Fibroblast of skin of right biceps (primary cell): ENCODE measurements around the gene REM2.

Experiments used
- DNase-seq: peaks from one replicate; pipeline ENCODE4 v3.0.0-alpha.2; 2013

The REM2 gene, protein sequence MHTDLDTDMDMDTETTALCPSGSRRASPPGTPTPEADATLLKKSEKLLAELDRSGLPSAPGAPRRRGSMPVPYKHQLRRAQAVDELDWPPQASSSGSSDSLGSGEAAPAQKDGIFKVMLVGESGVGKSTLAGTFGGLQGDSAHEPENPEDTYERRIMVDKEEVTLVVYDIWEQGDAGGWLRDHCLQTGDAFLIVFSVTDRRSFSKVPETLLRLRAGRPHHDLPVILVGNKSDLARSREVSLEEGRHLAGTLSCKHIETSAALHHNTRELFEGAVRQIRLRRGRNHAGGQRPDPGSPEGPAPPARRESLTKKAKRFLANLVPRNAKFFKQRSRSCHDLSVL

DNA sequence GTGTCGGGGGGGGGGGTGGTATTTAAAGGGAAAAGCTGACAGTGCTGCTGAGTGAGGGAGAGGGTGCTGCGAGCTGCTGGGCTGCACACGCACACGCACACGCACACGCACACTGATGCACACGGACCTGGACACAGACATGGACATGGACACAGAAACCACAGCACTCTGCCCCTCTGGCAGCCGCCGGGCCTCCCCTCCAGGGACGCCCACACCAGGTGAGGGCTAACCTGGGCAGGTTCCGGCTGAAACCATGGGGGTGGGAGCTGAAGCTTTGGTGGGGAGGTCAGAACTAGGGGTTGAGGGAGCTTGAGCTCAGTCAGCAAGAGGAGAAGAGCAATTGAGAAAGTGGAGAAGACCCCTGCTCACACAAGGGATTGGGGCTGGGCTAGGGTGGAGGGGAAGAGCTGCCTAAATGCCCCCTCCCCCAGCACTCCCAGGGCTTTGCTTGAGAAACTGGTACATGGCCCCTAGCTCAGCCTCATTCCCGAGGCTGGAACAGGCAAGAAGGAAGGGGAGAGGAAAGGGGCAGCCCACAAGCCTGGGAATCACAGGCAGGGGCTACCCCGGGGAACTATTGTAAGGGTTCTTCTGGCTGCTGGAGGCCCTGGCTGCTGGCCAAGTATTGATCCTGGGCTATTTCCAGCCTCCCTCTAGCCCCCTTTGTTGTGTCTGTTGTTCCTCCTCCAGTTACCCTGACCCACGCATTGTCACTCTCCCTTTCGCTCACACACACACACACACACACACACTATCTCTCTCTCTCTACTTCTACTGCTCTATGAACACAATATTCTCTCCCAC lies at the start of gene REM2:
Gene REM2, plus strand, starts transcription at position 50 of the 804 bp plus-strand sequence. Its CDS starts 66 bp downstream, at position 116.
- DNase-seq: no peak

DNA sequence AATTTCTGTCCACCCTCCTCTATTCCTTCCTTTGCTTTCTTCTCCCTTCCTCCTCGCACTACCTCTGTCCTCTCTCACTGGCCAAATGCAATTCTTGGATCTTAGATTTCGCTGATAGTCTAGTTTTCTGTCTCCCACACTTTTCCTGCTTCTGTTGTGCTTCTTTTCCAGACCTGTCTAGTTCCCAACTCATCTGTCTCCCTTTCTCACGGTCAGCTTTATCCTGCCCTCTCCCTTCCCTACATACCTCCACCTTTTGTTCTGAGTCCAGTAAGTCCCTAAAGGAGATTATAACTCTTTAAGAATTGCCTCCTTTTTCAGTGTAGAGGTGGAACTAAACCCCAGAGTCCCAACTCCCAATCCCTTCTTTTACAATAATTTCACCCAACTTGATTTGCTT lies 47.5 kb upstream of the REM2 start:
- DNase-seq: no peak

DNA sequence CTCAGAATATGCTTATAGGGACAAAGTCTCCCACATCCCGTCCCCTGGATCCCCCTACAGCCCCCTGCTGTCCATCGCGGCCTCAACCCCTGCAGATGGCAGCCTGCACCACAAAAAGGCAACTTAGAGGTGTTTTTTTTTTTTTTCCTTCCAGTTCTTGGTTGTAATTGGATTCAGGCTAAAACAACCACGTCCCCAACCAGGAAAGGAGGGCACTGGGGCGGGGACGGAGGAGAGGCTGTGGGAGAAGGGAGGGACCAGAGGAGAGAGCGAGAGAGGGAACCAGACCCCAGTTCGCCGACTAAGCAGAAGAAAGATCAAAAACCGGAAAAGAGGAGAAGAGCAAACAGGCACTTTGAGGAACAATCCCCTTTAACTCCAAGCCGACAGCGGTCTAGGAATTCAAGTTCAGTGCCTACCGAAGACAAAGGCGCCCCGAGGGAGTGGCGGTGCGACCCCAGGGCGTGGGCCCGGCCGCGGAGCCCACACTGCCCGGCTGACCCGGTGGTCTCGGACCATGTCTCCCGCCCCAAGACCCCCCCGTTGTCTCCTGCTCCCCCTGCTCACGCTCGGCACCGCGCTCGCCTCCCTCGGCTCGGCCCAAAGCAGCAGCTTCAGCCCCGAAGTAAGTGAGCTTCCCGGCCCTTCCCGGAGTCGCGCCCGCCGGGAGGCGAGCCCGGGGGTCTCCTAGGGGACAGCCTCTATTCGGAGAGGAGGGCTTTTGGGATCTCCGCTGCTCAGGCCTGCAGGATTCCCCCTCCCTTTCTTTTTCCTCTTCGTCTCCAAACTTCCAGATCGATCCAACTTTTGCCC lies 46.5 kb upstream of the REM2 start, which contains the start of gene MMP14:
Gene MMP14, plus strand, starts transcription at position 285 of the 813 bp plus-strand sequence. Its CDS starts 233 bp downstream, at position 518.
- peak; percentile 93 for DNase-seq

DNA sequence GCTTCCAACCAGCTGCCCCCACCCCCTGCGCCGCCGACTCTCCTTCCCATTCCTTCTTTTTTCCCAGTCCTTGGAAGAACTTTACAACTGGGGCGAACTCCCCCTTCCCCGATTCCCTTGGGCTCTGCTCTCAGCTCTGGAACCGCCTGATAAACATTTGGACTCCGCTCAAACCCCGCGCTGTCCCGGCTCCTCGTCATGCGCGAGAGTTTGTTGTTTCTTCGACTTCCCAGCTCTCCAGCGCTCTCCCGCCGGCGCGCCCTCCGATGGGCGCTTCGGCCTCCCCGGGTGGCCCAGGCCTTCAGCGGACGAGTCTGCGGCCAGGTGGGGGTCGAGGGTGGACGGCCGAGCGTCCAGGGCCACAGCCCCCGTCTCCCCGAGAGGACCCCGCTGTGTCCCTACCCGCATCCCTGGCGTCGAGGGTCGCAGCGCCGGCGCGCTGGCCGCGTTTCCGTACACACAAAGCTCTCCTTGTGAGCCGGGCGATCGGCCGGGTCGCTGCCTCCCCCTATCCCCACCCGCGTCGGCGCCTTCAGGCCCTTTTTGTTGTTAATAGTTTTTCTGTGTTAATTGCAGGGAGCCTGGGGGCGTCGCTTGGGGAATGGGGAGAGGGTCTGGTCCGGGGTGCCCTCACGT lies 45.8 kb upstream of the REM2 start:
- DNase-seq: peak; percentile 70

DNA sequence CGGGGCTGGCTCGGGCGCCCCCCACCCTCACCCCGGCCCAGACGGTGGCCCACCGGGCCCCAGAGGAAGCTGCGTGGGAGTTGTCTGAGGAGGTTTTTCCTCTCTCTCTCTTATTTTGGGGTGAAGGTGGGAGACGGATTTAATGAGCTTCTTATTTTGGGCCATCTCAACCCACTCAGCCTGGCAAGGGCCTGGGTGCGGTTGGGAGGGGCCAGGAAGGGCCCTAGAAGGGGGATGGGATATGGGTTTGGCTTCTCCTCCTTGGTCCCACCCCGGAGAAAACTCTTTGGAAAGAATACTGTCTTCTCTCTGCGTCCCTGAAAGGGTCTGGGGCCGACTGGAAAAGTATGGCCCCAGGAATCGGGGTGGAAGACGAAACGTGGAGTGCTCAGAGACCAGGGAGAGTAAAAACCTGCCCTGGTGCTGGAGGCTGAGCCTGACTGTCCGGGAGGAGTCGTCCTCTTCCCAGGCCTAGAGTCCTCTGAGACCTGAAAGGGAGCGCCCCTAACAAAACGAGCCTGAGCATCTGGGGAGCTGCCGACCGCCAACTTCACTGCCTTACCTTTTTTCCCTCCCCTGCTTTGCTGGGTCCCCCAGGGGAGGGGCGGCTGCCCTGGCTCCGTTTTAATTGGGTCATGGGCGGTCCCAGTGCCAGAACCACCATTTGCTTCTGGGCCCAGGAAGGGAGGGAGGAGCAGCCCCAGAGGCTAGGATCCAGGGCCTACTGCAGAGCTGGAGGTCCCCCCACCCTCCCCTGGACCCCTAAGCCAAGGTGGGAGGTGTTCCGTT lies 45.1 kb upstream of the REM2 start:
- peak; percentile 73 for DNase-seq

DNA sequence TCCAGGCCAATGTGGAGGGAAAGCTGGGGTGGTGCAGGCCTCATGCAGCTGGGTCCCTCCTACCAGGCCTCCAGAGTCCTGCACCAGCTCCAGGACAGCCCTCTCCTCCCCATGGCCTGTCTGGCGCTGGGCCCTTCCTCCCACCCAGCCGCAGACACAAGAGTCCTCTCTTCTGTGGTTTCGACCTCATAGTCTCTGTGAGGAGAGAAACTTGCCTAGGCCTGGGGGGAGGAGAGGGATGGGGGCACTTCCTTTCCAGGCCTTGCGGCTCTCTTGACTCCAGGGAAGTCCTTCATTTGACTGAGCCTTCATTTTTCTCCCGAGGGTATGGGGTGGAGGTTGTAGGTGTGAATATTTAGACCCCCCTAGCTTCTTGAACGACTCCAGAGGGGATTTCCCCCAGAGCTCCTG lies 44.4 kb upstream of the REM2 start:
- peak; percentile 89 for DNase-seq

DNA sequence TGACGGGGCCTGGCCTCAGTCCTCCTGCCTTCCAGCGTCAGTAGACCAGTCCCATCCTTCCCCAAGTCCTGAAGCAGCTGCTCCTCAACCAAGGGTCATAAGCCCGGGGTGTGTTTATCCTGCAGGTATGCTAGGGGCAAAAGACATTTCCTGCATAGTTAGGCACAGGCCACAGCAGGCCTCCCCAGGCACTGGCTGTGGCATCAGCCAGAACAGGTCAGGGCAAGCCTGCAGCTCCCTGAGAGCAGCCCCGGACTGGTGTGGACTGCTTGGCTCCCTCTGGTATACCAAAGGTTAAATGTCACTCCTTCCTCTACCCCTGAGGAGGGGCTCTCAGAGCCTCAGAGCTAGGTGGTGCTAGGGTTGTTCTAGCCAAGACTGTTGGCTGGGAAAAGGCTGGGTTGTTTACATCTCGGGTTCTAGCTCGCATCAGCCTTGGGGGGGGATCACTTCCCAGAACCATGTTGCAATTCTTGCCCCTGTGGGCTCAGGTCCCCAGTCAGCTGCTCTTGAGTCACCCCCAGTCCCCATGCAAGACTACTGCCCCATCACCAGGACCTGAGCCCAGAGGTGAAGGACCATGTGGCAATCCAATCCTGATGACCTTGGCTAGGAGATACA lies 43.8 kb upstream of the REM2 start:
- no peak for DNase-seq

DNA sequence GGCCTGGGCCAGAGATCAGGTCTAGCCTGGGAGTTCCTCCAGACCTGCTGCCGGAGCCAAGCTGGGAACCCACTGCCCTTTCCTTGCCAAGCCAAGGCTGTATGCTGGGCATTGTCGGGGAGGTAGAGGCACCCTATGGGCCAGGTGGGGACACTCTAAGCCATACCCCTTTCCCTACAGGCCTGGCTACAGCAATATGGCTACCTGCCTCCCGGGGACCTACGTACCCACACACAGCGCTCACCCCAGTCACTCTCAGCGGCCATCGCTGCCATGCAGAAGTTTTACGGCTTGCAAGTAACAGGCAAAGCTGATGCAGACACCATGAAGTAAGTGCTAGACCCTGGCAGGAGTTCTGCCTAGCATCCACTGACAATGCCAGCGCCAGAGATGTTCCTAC lies 41.7 kb upstream of the REM2 start:
- DNase-seq: no peak

DNA sequence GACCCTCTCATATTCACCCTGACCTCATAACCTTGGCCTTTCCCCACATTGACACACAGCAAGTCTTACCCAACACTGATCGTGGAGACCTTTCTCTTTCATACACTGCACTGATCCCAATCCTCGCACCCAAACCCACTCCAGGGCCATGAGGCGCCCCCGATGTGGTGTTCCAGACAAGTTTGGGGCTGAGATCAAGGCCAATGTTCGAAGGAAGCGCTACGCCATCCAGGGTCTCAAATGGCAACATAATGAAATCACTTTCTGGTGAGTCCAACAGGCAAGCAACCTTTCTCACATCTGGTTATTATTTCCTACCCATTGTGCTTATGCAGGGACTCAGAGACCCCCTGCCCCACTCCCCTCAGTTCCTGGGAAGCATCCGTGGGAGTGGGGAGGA lies 41.3 kb upstream of the REM2 start:
- DNase-seq: no peak

DNA sequence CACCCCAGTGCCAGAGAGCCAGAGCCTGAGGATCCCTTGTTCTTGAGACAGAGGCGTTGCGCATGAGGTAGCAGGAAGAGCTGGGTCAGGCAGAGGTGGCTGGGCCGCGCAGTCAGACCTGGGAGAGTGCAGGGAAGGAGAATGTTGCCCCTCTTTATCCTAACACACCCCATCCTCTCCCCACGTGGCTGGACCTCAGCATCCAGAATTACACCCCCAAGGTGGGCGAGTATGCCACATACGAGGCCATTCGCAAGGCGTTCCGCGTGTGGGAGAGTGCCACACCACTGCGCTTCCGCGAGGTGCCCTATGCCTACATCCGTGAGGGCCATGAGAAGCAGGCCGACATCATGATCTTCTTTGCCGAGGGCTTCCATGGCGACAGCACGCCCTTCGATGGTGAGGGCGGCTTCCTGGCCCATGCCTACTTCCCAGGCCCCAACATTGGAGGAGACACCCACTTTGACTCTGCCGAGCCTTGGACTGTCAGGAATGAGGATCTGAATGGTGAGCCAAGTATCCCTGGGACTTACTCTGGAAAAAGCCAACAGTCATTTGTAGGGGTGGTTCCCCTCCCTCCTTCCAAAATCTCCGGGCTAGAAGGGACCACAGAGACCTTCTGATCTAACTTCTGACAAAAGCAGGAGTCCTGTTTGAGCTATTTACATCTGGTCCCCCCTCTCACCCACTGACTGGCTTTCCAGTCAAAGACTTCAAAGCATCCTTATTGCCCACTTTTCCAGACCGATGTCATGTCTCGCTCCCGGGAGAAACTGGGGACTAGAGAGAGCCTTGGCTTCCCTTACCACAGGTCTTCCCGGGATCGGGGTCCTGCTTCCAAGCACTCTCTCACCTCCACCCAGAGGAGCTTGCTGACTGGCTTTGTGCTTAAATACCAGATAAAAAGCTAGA lies 40.6 kb upstream of the REM2 start:
- no peak for DNase-seq

DNA sequence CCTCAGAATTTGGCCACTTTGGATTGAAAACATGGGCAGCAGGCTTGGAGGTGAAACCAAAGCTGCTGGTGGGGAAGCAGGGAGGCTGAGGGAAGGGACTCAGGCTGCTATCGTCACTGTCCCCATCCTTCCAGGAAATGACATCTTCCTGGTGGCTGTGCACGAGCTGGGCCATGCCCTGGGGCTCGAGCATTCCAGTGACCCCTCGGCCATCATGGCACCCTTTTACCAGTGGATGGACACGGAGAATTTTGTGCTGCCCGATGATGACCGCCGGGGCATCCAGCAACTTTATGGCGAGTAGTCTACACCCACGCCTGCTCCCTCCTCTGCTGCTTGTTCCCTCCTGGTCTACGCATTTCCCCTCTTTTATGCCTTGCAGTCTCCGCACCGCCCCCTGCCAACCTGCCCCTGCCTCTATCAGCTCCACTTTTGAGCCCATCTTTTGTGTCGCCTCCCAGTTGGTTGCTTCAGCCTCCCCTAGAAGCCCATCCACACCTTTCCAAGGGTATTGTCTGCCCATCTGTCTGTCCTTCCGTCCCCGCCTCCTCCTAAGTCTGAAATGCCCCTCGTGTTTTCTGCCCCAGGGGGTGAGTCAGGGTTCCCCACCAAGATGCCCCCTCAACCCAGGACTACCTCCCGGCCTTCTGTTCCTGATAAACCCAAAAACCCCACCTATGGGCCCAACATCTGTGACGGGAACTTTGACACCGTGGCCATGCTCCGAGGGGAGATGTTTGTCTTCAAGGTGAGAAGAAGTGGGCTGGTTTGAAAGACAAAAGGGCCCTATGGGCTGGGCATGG lies 39.7 kb upstream of the REM2 start:
- DNase-seq: no peak

DNA sequence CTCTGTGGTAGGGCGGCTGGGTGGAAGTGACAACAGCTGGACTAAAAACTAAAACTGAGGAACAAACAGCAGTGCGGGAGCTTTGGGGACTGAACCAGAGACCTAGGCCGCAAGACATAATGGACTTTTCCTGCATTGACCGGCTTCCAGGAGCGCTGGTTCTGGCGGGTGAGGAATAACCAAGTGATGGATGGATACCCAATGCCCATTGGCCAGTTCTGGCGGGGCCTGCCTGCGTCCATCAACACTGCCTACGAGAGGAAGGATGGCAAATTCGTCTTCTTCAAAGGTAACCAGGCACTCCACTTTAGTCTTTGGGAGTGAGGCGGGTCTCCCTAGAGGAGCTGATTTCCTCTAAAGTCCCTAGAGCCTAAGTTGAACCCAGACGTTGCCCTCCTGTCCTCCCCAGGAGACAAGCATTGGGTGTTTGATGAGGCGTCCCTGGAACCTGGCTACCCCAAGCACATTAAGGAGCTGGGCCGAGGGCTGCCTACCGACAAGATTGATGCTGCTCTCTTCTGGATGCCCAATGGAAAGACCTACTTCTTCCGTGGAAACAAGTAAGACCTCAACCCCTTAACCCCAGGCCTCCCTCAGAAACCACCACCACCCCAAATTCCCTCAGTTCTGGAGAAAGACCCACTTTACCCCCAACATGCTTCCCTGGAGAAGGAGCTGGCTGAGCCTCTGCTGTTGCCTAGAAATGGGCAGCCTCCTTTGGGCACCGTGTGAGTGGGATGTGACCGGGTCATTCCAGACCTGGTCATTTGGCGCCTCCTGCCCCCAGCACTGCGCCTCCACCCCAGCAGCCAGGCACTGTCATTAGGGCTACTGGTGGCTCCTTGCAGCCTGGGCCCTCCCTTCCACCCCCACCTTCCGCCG lies 38.6 kb upstream of the REM2 start:
- DNase-seq: no peak

DNA sequence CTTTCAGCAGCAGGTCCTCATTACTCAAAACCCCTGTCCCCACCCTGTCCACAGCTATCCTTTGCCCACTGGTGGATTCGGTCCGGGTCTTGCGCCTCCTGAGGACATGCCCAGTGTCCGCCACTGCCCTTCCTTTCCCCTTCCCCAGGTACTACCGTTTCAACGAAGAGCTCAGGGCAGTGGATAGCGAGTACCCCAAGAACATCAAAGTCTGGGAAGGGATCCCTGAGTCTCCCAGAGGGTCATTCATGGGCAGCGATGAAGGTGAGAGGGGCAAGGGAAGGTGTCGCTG lies 38.0 kb upstream of the REM2 start:
- DNase-seq: no peak

DNA sequence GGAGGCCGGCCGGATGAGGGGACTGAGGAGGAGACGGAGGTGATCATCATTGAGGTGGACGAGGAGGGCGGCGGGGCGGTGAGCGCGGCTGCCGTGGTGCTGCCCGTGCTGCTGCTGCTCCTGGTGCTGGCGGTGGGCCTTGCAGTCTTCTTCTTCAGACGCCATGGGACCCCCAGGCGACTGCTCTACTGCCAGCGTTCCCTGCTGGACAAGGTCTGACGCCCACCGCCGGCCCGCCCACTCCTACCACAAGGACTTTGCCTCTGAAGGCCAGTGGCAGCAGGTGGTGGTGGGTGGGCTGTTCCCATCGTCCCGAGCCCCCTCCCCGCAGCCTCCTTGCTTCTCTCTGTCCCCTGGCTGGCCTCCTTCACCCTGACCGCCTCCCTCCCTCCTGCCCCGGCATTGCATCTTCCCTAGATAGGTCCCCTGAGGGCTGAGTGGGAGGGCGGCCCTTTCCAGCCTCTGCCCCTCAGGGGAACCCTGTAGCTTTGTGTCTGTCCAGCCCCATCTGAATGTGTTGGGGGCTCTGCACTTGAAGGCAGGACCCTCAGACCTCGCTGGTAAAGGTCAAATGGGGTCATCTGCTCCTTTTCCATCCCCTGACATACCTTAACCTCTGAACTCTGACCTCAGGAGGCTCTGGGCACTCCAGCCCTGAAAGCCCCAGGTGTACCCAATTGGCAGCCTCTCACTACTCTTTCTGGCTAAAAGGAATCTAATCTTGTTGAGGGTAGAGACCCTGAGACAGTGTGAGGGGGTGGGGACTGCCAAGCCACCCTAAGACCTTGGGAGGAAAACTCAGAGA lies 37.0 kb upstream of the REM2 start:
- no peak for DNase-seq

DNA sequence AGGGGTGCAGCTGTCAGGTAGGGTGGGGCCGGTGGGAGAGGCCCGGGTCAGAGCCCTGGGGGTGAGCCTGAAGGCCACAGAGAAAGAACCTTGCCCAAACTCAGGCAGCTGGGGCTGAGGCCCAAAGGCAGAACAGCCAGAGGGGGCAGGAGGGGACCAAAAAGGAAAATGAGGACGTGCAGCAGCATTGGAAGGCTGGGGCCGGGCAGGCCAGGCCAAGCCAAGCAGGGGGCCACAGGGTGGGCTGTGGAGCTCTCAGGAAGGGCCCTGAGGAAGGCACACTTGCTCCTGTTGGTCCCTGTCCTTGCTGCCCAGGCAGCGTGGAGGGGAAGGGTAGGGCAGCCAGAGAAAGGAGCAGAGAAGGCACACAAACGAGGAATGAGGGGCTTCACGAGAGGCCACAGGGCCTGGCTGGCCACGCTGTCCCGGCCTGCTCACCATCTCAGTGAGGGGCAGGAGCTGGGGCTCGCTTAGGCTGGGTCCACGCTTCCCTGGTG lies 36.2 kb upstream of the REM2 start:
- DNase-seq: no peak

DNA sequence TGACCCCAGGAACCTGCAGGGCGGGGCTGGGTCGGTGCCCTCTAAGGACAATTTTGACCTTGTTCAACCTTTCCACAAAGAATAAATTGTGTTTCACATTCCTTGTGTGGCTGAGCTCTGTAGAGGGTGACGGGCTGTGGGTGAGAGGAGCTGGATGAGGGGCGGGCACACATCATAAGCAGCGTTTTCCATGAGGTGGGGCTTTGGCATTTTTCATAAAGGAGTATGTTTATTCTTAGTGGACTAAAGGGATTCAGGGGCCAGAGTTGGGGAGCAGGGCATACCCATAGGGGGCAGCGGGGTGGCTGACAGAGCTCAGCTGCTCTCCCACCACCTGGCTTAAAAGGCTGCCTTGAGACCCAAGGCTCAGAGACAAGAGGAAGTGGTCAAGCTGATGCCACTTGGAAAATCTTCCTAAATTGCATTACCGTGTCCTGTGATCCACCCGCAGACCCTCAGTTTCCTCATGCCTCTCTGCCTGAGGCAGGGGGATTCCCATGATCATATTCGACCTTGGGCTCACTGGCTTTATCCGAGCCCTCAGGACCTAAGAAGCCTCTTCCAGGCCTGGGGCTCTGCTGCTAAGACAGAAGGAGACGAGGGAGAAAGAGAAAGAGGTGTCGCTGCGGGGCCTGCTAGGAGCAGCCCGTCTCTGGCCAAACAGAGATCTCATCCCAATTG lies 35.2 kb upstream of the REM2 start:
- DNase-seq: peak; percentile 65
